OCI-LY7 (cell line): ENCODE data around the gene FBXL20. TPM values are rescaled to one million over a fixed set of nuclear protein-coding genes. Genes with fewer than 3 reads are reported as not detected.

ENCODE experiments used
- total RNA-seq, 2 experiments: library from RNA; depleted of rRNA in 1 of 2; stranded (reverse); fragments of >200 nt in 1 of 2; shearing (Covaris generic) in 1 of 2; gene quantifications; 2 replicates each; pipeline ENCODE4 v1.2.3, GENCODE V29; 2014 to 2022

FBXL20 gene
- total RNA-seq, 2 experiments from 2014 or later = 2.1 to 12.2 TPM

Other genes starting within 250 kb of the FBXL20 start
- 0.13 and 0.41 TPM in 2 replicates for gene PLXDC1, start 250.0 kb downstream of the FBXL20 start, total RNA-seq (2014; rRNA removed; shearing (Covaris generic))
- 0.67 TPM in 1 of 2 replicates, not detected in the other for gene PLXDC1, start 250.0 kb downstream of the FBXL20 start, total RNA-seq (2022)
- 0.16 and 2.4 TPM in 2 replicates for gene ARL5C, start 235.5 kb downstream of the FBXL20 start, total RNA-seq (2014; rRNA removed; shearing (Covaris generic))
- 0.65 and 0.68 TPM in 2 replicates for gene ARL5C, start 235.5 kb downstream of the FBXL20 start, total RNA-seq (2022)
- gene CACNB1, start 204.0 kb downstream of the FBXL20 start, total RNA-seq (2014; rRNA removed; shearing (Covaris generic)) = 17.9 and 23.7 TPM in 2 replicates
- gene CACNB1, start 204.0 kb downstream of the FBXL20 start, total RNA-seq (2022) = 30.9 and 35.5 TPM in 2 replicates
- gene RPL19, start 201.3 kb downstream of the FBXL20 start, total RNA-seq (2014; rRNA removed; shearing (Covaris generic)) = 4,395 and 6,079 TPM in 2 replicates
- 3,132 and 3,168 TPM in 2 replicates for gene RPL19, start 201.3 kb downstream of the FBXL20 start, total RNA-seq (2022)
- gene STAC2, start 175.7 kb downstream of the FBXL20 start, total RNA-seq (2014; rRNA removed; shearing (Covaris generic)) = 0.03 TPM in 1 of 2 replicates, not detected in the other
- not detected in 2 replicates for gene STAC2, start 175.7 kb downstream of the FBXL20 start, total RNA-seq (2022)
- gene MED1, start 49.6 kb upstream of the FBXL20 start, total RNA-seq (2014; rRNA removed; shearing (Covaris generic)) = 32.2 and 33.9 TPM in 2 replicates
- gene MED1, start 49.6 kb upstream of the FBXL20 start, total RNA-seq (2022) = 73.2 and 73.4 TPM in 2 replicates
- gene CDK12, start 59.9 kb upstream of the FBXL20 start, total RNA-seq (2014; rRNA removed; shearing (Covaris generic)) = 55.9 and 72.0 TPM in 2 replicates
- gene CDK12, start 59.9 kb upstream of the FBXL20 start, total RNA-seq (2022) = 89.5 and 100 TPM in 2 replicates
- gene NEUROD2, start 206.3 kb upstream of the FBXL20 start, total RNA-seq (2014; rRNA removed; shearing (Covaris generic)) = not detected in 2 replicates
- not detected in 2 replicates for gene NEUROD2, start 206.3 kb upstream of the FBXL20 start, total RNA-seq (2022)
- not detected in 2 replicates for gene PPP1R1B, start 225.3 kb upstream of the FBXL20 start, total RNA-seq (2014; rRNA removed; shearing (Covaris generic))
- not detected in 2 replicates for gene PPP1R1B, start 225.3 kb upstream of the FBXL20 start, total RNA-seq (2022)
- gene STARD3, start 235.5 kb upstream of the FBXL20 start, total RNA-seq (2014; rRNA removed; shearing (Covaris generic)) = 33.7 and 36.5 TPM in 2 replicates
- gene STARD3, start 235.5 kb upstream of the FBXL20 start, total RNA-seq (2022) = 54.2 and 62.1 TPM in 2 replicates